ENCODE results near the gene RABGGTA.

DNA sequence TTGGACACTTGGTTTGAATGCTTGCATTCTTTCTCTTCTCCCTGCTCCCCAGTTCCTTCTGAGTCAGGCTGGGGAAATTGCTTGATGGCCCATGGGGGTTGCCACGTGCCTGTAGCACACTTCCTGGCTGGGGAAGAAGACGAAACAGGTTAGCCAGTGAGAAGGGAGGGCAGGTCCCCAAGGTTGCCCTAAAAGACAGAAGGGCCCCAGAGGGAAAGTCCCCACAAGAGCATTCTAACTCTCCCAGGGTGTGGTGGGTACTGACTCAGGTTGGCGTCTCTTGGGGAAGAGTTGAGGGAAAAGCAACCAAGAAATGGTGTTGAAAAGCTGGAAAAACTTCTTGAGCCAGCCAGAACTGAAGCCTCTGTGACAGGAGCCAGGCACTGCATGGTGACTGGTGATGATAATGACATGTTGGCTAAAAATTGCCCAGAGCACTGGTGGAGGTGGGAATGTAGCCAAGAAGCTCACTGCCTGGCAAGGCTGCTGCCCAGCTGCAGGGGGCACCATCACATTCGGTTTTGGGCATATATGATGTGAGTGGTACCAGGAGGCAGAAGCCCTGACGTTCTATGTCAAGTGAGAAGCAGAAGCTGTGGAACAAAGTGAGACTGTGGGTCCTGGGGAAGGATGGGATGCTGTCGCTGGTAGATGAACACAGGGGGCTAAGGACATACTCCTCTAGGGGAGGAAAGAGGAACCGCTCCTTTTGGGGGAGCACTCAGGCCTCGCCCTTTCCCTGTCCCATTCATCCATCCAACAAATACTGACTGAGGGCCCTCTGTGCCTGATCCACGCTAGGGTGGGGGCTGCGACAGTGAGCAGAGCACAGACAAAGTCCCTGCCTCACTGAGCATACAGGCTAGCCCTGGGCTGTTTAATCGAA lies 8.1 kb upstream of the RABGGTA start:
- TF ChIP-seq TAF1 (IDR thresholded peaks at IDR 0.05; ENCODE audit: borderline replicate concordance, insufficient read depth, low read length) (no peak), POLR2AphosphoS5 (IDR thresholded peaks at IDR 0.05; ENCODE audit: low read depth, low read length) (no peak)
- TF ChIP-seq, protein P1, sequence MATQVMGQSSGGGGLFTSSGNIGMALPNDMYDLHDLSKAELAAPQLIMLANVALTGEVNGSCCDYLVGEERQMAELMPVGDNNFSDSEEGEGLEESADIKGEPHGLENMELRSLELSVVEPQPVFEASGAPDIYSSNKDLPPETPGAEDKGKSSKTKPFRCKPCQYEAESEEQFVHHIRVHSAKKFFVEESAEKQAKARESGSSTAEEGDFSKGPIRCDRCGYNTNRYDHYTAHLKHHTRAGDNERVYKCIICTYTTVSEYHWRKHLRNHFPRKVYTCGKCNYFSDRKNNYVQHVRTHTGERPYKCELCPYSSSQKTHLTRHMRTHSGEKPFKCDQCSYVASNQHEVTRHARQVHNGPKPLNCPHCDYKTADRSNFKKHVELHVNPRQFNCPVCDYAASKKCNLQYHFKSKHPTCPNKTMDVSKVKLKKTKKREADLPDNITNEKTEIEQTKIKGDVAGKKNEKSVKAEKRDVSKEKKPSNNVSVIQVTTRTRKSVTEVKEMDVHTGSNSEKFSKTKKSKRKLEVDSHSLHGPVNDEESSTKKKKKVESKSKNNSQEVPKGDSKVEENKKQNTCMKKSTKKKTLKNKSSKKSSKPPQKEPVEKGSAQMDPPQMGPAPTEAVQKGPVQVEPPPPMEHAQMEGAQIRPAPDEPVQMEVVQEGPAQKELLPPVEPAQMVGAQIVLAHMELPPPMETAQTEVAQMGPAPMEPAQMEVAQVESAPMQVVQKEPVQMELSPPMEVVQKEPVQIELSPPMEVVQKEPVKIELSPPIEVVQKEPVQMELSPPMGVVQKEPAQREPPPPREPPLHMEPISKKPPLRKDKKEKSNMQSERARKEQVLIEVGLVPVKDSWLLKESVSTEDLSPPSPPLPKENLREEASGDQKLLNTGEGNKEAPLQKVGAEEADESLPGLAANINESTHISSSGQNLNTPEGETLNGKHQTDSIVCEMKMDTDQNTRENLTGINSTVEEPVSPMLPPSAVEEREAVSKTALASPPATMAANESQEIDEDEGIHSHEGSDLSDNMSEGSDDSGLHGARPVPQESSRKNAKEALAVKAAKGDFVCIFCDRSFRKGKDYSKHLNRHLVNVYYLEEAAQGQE (IDR thresholded peaks at IDR 0.05; ENCODE audit: insufficient read depth in 1 of 2, low read depth in 2 of 2, low read length in 2 of 2) = no peak

All from PFSK-1 (cell line).